DOHH2 (cell line): Measurements from ENCODE around the gene C2orf76.

Experiments used
- H3F3A ChIP-seq: fragments of 200-600 bp; sonication (generic), shearing (Covaris generic); 2 replicates; pipeline ENCODE4 v1.6.0; 2016; ENCODE audit warnings: antibody characterized with exemption, mild to moderate bottlenecking; ENCODE audit not compliant: control insufficient read depth, insufficient read depth
- H3K27ac ChIP-seq: fragments of 200-600 bp; sonication (generic); 2 replicates; pipeline ENCODE4 v1.5.1; 2014; ENCODE audit warnings: low read depth, mild to moderate bottlenecking, low read length, moderate library complexity
- H3K27me3 ChIP-seq: fragments of 200-600 bp; sonication (generic); 2 replicates; pipeline ENCODE4 v1.6.1; 2014; ENCODE audit warnings: mild to moderate bottlenecking, low read length, mixed read lengths; ENCODE audit not compliant: control insufficient read depth
- H3K36me3 ChIP-seq: fragments of 200-600 bp; sonication (generic); 2 replicates; pipeline ENCODE4 v1.6.1; 2014; ENCODE audit warnings: mild to moderate bottlenecking, low read length, moderate library complexity, mixed read lengths; ENCODE audit not compliant: control insufficient read depth
- H3K4me1 ChIP-seq: fragments of 200-600 bp; sonication (generic); 2 replicates; pipeline ENCODE4 v1.6.1; 2014; ENCODE audit warnings: mild to moderate bottlenecking, low read length, mixed read lengths; ENCODE audit not compliant: control insufficient read depth
- H3K4me2 ChIP-seq: fragments of 200-600 bp; sonication (generic); 2 replicates; pipeline ENCODE4 v1.6.0; 2014; ENCODE audit warnings: mild to moderate bottlenecking, low read length, moderate library complexity
- H3K4me3 ChIP-seq: fragments of 200-600 bp; sonication (generic); 2 replicates; pipeline ENCODE4 v1.5.1; 2014; ENCODE audit warnings: mild to moderate bottlenecking, low read length, mixed read lengths
- H3K79me2 ChIP-seq: fragments of 200-600 bp; sonication (generic); 2 replicates; pipeline ENCODE4 v1.6.1; 2014; ENCODE audit warnings: mild to moderate bottlenecking, low read length, mixed read lengths; ENCODE audit not compliant: control insufficient read depth
- H3K9me2 ChIP-seq: fragments of 200-600 bp; sonication (generic); replicated peaks from 2 replicates; pipeline ENCODE4 v1.6.1; 2014; ENCODE audit warnings: mild to moderate bottlenecking, low read length, mixed read lengths; ENCODE audit not compliant: control insufficient read depth
- H3K9me3 ChIP-seq: fragments of 200-600 bp; sonication (generic); 2 replicates; pipeline ENCODE4 v1.6.1; 2014; ENCODE audit warnings: antibody characterized with exemption, low read length, mixed read lengths; ENCODE audit not compliant: control insufficient read depth, insufficient read depth
- H4K20me1 ChIP-seq: fragments of 200-600 bp; sonication (generic); 2 replicates; pipeline ENCODE4 v1.6.0; 2014; ENCODE audit warnings: low read depth, mild to moderate bottlenecking, antibody characterized with exemption, low read length, moderate library complexity; ENCODE audit not compliant: control insufficient read depth, insufficient read depth
- EZH2phosphoT487 ChIP-seq: fragments of 200-600 bp; sonication (generic); IDR thresholded peaks from 2 replicates; pipeline ENCODE4 v1.6.1; 2017; ENCODE audit warnings: borderline replicate concordance, mild to moderate bottlenecking, antibody characterized with exemption, low read length, moderate library complexity, mixed read lengths
- TF ChIP-seq, protein P1 (sequence below): fragments of 200-600 bp; sonication (generic); IDR thresholded peaks from one replicate; pipeline ENCODE4 v1.5.1; 2014; ENCODE audit warnings: antibody characterized with exemption, mild to moderate bottlenecking, low read depth, low read length; ENCODE audit not compliant: poor library complexity, severe bottlenecking

The C2orf76 gene

DNA sequence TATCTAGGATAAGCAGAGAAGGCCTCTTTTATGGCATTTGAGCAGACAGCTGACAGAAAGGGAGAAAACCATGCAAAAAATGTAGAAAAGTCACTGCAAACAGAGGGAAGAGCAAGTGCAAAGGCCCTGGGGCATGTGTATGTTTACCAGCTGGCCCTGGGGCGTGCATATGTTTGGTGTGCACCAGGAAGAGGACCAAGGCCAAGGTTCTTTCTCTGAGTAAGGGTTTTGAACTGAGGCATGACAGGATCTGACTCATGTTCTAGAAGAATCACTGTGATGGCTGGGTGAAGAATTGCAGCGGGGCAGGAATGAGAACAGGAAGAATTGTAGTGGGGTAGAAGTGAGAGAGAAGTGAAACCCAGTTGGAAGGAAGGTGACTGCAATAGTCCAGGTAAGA, 73.4 kb downstream of the C2orf76 start:
- H3K9me3 ChIP-seq, result no peaks in the 10 kb centered on the region
- H3K4me1 ChIP-seq, result no peaks in the 10 kb centered on the region
- no peaks in the 10 kb centered on the region for H3F3A ChIP-seq
- no peak overlapping the region for H3K4me2 ChIP-seq
- no peaks in the 10 kb centered on the region for H3K9me2 ChIP-seq
- H3K79me2 ChIP-seq, result no peaks in the 10 kb centered on the region
- no peaks in the 10 kb centered on the region for H3K27me3 ChIP-seq
- H3K36me3 ChIP-seq, result no peaks in the 10 kb centered on the region
- H3K4me3 ChIP-seq, result no peak overlapping the region
- TF ChIP-seq, protein P1, sequence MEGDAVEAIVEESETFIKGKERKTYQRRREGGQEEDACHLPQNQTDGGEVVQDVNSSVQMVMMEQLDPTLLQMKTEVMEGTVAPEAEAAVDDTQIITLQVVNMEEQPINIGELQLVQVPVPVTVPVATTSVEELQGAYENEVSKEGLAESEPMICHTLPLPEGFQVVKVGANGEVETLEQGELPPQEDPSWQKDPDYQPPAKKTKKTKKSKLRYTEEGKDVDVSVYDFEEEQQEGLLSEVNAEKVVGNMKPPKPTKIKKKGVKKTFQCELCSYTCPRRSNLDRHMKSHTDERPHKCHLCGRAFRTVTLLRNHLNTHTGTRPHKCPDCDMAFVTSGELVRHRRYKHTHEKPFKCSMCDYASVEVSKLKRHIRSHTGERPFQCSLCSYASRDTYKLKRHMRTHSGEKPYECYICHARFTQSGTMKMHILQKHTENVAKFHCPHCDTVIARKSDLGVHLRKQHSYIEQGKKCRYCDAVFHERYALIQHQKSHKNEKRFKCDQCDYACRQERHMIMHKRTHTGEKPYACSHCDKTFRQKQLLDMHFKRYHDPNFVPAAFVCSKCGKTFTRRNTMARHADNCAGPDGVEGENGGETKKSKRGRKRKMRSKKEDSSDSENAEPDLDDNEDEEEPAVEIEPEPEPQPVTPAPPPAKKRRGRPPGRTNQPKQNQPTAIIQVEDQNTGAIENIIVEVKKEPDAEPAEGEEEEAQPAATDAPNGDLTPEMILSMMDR, result no peak
- TF ChIP-seq EZH2phosphoT487, result no peak
- H4K20me1 ChIP-seq, result no peaks in the 10 kb centered on the region
- H3K27ac ChIP-seq, result no peak overlapping the region

DNA sequence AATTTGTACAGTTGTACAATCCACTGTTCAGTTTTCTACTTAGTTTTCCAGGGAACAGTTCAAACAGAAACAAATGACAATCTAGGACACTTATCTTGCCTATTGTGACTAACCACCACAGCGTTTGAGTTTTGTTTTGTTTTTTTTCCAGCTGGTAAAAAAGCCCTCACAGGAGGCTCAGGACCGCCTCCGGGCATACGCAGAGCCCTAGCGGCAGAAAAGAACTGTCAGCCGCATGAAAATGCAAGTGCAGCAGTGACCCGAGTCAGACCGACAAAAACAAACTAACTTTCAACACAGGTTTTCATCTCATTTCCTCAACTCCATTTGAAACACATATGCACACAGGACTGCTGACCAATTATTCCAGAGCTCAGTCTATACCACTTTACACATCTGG, 74.4 kb downstream of the C2orf76 start:
- H3K4me1 ChIP-seq, result no peaks in the 10 kb centered on the region
- no peak overlapping the region for H3K27ac ChIP-seq
- no peak overlapping the region for H3K4me2 ChIP-seq
- no peak overlapping the region for H3K4me3 ChIP-seq
- H3F3A ChIP-seq, result no peaks in the 10 kb centered on the region
- no peaks in the 10 kb centered on the region for H3K9me2 ChIP-seq
- no peaks in the 10 kb centered on the region for H3K36me3 ChIP-seq
- TF ChIP-seq, protein P1, result no peak
- no peak for TF ChIP-seq EZH2phosphoT487
- no peaks in the 10 kb centered on the region for H4K20me1 ChIP-seq
- H3K27me3 ChIP-seq, result no peaks in the 10 kb centered on the region
- H3K79me2 ChIP-seq, result no peaks in the 10 kb centered on the region
- no peaks in the 10 kb centered on the region for H3K9me3 ChIP-seq

DNA sequence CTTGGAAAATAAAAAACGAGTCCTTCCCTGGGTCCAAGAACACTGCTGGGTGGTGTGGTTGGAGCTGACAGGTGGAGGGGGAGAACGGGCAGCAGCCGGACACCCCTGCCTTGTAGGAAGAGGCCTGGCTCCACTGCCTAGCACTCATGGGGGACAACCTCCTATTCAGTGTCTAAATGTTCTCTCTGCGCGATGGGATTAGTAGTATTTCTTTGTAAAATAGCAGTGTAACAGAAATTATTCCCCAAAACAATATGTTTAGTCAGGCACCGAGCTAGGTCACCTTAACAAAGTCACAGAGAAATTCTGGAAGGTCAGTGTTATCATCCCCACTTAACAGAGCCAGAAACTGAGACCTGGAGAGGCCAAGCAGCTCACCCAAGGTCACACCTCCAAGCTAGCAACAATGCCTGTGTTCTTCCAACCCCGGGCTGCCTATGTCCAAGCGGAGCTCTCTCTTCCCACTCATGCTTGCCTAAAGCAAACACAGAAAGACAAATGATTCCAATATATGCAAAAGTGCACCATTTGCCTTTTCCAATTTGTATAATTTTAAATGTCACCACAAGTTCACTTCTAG, 75.0 kb downstream of the C2orf76 start:
- Histone ChIP-seq H3K27ac (no peak overlapping the region), H3K4me1 (no peaks in the 10 kb centered on the region), H3K4me2 (no peak overlapping the region), H3K9me2 (no peaks in the 10 kb centered on the region), H3K27me3 (no peaks in the 10 kb centered on the region), H4K20me1 (no peaks in the 10 kb centered on the region), H3K4me3 (no peak overlapping the region), H3K36me3 (no peaks in the 10 kb centered on the region), H3K9me3 (no peaks in the 10 kb centered on the region), H3K79me2 (no peaks in the 10 kb centered on the region), H3F3A (no peaks in the 10 kb centered on the region)
- no peak for TF ChIP-seq EZH2phosphoT487
- TF ChIP-seq, protein P1, result no peak
